ENCODE results near the gene FBXO2. TPM values are rescaled to one million over a fixed set of nuclear protein-coding genes. Genes with fewer than 3 reads are reported as not detected.

The FBXO2 gene
- polyA plus RNA-seq, 2 donors, result 7.6 to 8.5 TPM

- 41 to 42% methylated on average over 7 of the region's 7 CpGs for WGBS, 2 donors
- no peak overlapping the region for H3K4me3 ChIP-seq (ENCODE audit: low read depth in 1 of 2, low read length in 2 of 2)
- H3K27me3 ChIP-seq (ENCODE audit: control insufficient read depth in 1 of 2, insufficient read depth in 2 of 2, low read length in 2 of 2), result no peaks in the 10 kb centered on the region
- no peaks in the 10 kb centered on the region for H3K9me3 ChIP-seq (ENCODE audit: control insufficient read depth in 2 of 2, insufficient read depth in 1 of 2, low read depth in 1 of 2, low read length in 1 of 2)
- H3K4me1 ChIP-seq (ENCODE audit: control insufficient read depth in 2 of 2, insufficient read depth in 2 of 2, low read length in 1 of 2), result peaks cover 0 to 3% of the 10 kb centered on the region in 2 donors
- no peak overlapping the region for H3K27ac ChIP-seq (ENCODE audit: low read depth in 2 of 2, low read length in 1 of 2)
- H3K36me3 ChIP-seq (ENCODE audit: control insufficient read depth in 2 of 2, insufficient read depth in 2 of 2, low read length in 1 of 2), result no peaks in the 10 kb centered on the region
Measured at GRCh38 chr1:11682287-11682771, 28.1 kb upstream of the FBXO2 start.

GRCh38 chr1:11681071-11681771 lies 27.0 kb upstream of the FBXO2 start, which contains the start of gene MAD2L2:
Gene MAD2L2, minus strand, starts transcription at chr1:11681148. Its CDS starts 547 bp downstream, at chr1:11680601.
- H3K27ac ChIP-seq (ENCODE audit: low read depth in 2 of 2, low read length in 1 of 2), result peak within 1 kb of the TSS; percentile 75 to 78
- 1% methylated on average over 45 to 71 of the region's 71 CpGs for WGBS, 2 donors
- H3K4me1 ChIP-seq (ENCODE audit: control insufficient read depth in 2 of 2, insufficient read depth in 2 of 2, low read length in 1 of 2), result peaks cover 0 to 3% of the 10 kb centered on the region in 2 donors
- H3K36me3 ChIP-seq (ENCODE audit: control insufficient read depth in 2 of 2, insufficient read depth in 2 of 2, low read length in 1 of 2), result peaks cover 0 to 4% of the 10 kb centered on the region in 2 donors
- no peaks in the 10 kb centered on the region for H3K27me3 ChIP-seq (ENCODE audit: control insufficient read depth in 1 of 2, insufficient read depth in 2 of 2, low read length in 2 of 2)
- H3K4me3 ChIP-seq (ENCODE audit: low read depth in 1 of 2, low read length in 2 of 2), result peak within 1 kb of the TSS; percentile 74
- H3K9me3 ChIP-seq (ENCODE audit: control insufficient read depth in 2 of 2, insufficient read depth in 1 of 2, low read depth in 1 of 2, low read length in 1 of 2), result no peaks in the 10 kb centered on the region

DNA sequence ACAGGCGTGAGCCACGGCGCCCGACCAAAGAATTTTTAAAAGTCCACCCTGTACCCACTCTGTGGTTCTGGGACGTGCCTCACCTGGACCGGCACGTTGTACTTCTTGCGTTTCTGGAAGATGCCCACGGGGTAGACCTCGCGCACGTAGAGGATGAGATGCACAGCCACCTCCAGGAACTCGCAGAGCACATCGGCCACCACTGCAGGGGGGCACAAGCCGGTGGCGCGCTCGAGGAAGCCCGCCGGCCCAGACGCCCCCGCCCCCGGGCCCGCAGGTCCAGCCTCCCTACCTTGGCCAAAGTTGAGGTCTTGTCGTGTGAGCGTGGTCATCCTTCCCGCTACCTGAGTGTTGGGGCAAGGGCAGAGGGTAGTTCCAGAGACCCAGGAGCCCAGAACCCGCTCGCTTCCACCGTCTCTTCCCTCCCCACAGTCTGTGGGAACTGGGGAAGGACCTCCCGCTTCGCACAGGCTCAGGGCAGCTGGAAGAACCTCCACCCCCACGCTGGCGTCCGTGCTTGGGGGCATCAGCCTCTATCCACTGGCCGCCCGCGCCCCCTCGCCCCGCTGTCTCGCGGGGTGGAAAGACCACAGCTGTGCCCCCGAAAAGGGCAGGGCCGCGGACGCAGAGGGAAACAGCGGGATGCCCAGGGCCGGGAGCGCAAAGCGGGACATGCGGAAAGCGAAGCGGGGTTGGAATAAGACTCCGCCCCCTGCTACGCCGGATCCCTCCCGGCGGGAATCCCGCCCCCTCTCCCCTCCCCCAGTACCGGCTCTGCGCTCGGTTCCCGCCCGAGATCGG lies 26.2 kb upstream of the FBXO2 start:
- Histone ChIP-seq H3K36me3 (ENCODE audit: control insufficient read depth in 2 of 2, insufficient read depth in 2 of 2, low read length in 1 of 2) (peaks cover 0 to 7% of the 10 kb centered on the region in 2 donors), H3K27me3 (ENCODE audit: control insufficient read depth in 1 of 2, insufficient read depth in 2 of 2, low read length in 2 of 2) (no peaks in the 10 kb centered on the region), H3K9me3 (ENCODE audit: control insufficient read depth in 2 of 2, insufficient read depth in 1 of 2, low read depth in 1 of 2, low read length in 1 of 2) (no peaks in the 10 kb centered on the region), H3K4me1 (ENCODE audit: control insufficient read depth in 2 of 2, insufficient read depth in 2 of 2, low read length in 1 of 2) (peaks cover 0 to 3% of the 10 kb centered on the region in 2 donors), H3K27ac (ENCODE audit: low read depth in 2 of 2, low read length in 1 of 2) (peak overlapping the region; percentile 75 to 78), H3K4me3 (ENCODE audit: low read depth in 1 of 2, low read length in 2 of 2) (peak overlapping the region; percentile 74)
- WGBS, 2 donors, result 6 to 8% methylated on average over 59 to 65 of the region's 65 CpGs

DNA sequence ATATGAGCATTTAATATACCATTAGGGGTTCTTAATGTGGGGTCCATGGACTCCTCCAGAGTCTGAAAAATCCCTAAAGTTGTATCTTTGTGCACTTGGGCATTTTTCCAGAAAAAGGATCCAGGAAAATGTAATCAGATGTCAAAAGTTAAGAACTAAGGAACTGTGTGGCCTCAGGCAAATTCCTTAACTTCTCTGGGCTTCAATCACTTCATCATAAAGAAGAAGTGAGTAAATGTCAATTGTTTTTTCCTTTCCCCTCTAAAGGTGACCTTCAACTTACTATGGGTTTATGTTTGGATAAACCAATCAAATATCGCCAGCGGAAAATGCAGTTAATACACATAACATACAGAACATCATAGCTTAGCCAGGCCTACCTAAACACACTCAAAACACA lies 24.2 kb upstream of the FBXO2 start:
- Histone ChIP-seq H3K4me1 (ENCODE audit: control insufficient read depth in 2 of 2, insufficient read depth in 2 of 2, low read length in 1 of 2) (peaks cover 0 to 3% of the 10 kb centered on the region in 2 donors), H3K27ac (ENCODE audit: low read depth in 2 of 2, low read length in 1 of 2) (no peak overlapping the region), H3K9me3 (ENCODE audit: control insufficient read depth in 2 of 2, insufficient read depth in 1 of 2, low read depth in 1 of 2, low read length in 1 of 2) (no peaks in the 10 kb centered on the region), H3K27me3 (ENCODE audit: control insufficient read depth in 1 of 2, insufficient read depth in 2 of 2, low read length in 2 of 2) (no peaks in the 10 kb centered on the region), H3K36me3 (ENCODE audit: control insufficient read depth in 2 of 2, insufficient read depth in 2 of 2, low read length in 1 of 2) (peaks cover 4 to 18% of the 10 kb centered on the region in 2 donors), H3K4me3 (ENCODE audit: low read depth in 1 of 2, low read length in 2 of 2) (no peak overlapping the region)
- WGBS, 2 donors, result 98 to 99% methylated on average over 2 of the region's 2 CpGs

DNA sequence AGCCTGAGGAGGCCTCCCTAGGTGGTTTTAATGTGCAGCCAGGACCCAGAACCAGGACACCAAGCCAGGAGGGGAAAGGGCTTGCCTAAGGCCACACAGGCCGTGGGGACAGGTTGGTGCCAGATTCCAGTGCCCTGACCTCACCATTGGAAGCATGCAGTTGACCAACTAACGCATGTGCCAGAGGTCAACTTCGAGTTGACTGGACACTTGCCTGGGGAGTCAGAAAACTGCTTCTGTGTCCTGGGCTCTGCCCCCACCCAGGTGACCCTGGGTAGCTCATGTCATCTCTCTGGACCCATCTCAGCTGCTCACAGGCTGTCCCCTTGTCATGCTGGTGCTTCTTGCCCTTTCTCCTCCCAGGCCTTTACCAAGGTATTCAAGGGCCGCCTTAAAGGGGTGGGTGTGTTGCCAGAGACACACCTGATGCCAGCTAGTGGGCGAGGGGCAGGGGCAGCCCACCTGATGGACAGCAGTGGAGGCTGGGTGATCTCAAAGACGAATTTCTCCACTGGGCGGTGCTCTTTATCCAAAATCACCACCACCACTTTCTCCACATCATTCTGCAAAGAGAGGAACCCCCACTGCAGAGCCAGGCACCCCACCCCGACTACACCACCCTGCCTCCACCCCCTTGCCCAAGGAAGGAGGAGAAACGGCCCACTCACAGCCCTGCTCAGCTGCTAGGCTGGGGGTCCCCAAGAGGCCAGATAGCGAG lies 22.3 kb upstream of the FBXO2 start:
- no peaks in the 10 kb centered on the region for H3K9me3 ChIP-seq (ENCODE audit: control insufficient read depth in 2 of 2, insufficient read depth in 1 of 2, low read depth in 1 of 2, low read length in 1 of 2)
- 82 to 85% methylated on average over 10 of the region's 10 CpGs for WGBS, 2 donors
- no peak overlapping the region for H3K4me3 ChIP-seq (ENCODE audit: low read depth in 1 of 2, low read length in 2 of 2)
- peaks cover 7 to 31% of the 10 kb centered on the region in 2 donors for H3K36me3 ChIP-seq (ENCODE audit: control insufficient read depth in 2 of 2, insufficient read depth in 2 of 2, low read length in 1 of 2)
- H3K27ac ChIP-seq (ENCODE audit: low read depth in 2 of 2, low read length in 1 of 2), result no peak overlapping the region
- H3K4me1 ChIP-seq (ENCODE audit: control insufficient read depth in 2 of 2, insufficient read depth in 2 of 2, low read length in 1 of 2), result peaks cover 0 to 3% of the 10 kb centered on the region in 2 donors
- no peaks in the 10 kb centered on the region for H3K27me3 ChIP-seq (ENCODE audit: control insufficient read depth in 1 of 2, insufficient read depth in 2 of 2, low read length in 2 of 2)

- Histone ChIP-seq H3K9me3 (ENCODE audit: control insufficient read depth in 2 of 2, insufficient read depth in 1 of 2, low read depth in 1 of 2, low read length in 1 of 2) (no peaks in the 10 kb centered on the region), H3K27ac (ENCODE audit: low read depth in 2 of 2, low read length in 1 of 2) (no peak overlapping the region), H3K36me3 (ENCODE audit: control insufficient read depth in 2 of 2, insufficient read depth in 2 of 2, low read length in 1 of 2) (peaks cover 7 to 33% of the 10 kb centered on the region in 2 donors), H3K27me3 (ENCODE audit: control insufficient read depth in 1 of 2, insufficient read depth in 2 of 2, low read length in 2 of 2) (no peaks in the 10 kb centered on the region), H3K4me1 (ENCODE audit: control insufficient read depth in 2 of 2, insufficient read depth in 2 of 2, low read length in 1 of 2) (peaks cover 0 to 2% of the 10 kb centered on the region in 2 donors), H3K4me3 (ENCODE audit: low read depth in 1 of 2, low read length in 2 of 2) (no peak overlapping the region)
- 93 to 96% methylated on average over 10 of the region's 10 CpGs for WGBS, 2 donors
Measured at GRCh38 chr1:11675325-11675724, 21.1 kb upstream of the FBXO2 start.

DNA sequence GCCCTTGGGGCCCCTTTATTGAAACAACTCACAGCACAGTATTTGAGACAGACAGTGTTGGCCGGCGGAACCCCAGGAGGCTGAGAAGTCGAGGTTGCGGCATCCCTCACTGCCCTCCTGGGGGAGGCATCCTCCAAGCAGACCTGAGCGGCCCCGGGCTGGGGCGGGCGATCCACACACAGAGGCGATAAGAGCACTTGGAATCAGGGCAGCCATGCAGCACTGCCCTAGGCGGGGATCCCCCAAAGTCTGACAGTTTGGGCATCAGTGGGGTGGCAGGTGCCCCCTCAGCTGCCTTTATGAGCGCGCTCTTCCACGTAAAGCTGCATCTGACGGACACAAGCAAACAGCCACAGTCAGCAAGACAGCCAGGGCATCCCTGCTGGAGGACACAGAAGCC lies 20.3 kb upstream of the FBXO2 start:
- Histone ChIP-seq H3K4me3 (ENCODE audit: low read depth in 1 of 2, low read length in 2 of 2) (no peak overlapping the region), H3K27me3 (ENCODE audit: control insufficient read depth in 1 of 2, insufficient read depth in 2 of 2, low read length in 2 of 2) (no peaks in the 10 kb centered on the region), H3K4me1 (ENCODE audit: control insufficient read depth in 2 of 2, insufficient read depth in 2 of 2, low read length in 1 of 2) (no peaks in the 10 kb centered on the region), H3K9me3 (ENCODE audit: control insufficient read depth in 2 of 2, insufficient read depth in 1 of 2, low read depth in 1 of 2, low read length in 1 of 2) (no peaks in the 10 kb centered on the region), H3K27ac (ENCODE audit: low read depth in 2 of 2, low read length in 1 of 2) (no peak overlapping the region), H3K36me3 (ENCODE audit: control insufficient read depth in 2 of 2, insufficient read depth in 2 of 2, low read length in 1 of 2) (peaks cover 7 to 33% of the 10 kb centered on the region in 2 donors)
- WGBS, 2 donors, result 94 to 97% methylated on average over 14 of the region's 14 CpGs

DNA sequence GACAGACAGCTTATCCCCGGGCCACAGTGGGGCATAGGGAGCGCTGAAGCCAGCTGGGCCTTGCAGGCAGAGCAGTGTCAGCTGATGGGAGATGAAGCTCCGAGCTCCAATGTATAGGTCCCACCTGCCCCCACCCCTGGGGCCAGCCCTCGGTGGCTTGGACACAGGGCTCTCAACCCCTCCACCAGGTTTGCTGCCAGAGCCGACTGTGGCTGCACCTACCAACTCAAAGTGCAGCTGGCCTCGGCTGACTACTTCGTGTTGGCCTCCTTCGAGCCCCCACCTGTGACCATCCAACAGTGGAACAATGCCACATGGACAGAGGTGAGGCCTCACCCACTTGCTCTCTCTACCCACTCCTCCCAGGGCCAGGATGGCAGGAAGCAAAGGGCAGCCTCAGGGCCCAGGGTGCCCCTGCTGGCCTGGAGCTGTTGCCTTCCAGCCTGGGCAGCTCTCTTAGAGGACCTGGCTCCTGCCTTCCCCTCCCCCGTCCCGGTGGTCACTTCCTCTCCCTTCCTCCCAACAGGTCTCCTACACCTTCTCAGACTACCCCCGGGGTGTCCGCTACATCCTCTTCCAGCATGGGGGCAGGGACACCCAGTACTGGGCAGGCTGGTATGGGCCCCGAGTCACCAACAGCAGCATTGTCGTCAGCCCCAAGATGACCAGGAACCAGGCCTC lies 19.0 kb upstream of the FBXO2 start:
- Histone ChIP-seq H3K36me3 (ENCODE audit: control insufficient read depth in 2 of 2, insufficient read depth in 2 of 2, low read length in 1 of 2) (peaks cover 7 to 36% of the 10 kb centered on the region in 2 donors), H3K27ac (ENCODE audit: low read depth in 2 of 2, low read length in 1 of 2) (no peak overlapping the region), H3K4me3 (ENCODE audit: low read depth in 1 of 2, low read length in 2 of 2) (no peak overlapping the region), H3K4me1 (ENCODE audit: control insufficient read depth in 2 of 2, insufficient read depth in 2 of 2, low read length in 1 of 2) (no peaks in the 10 kb centered on the region), H3K27me3 (ENCODE audit: control insufficient read depth in 1 of 2, insufficient read depth in 2 of 2, low read length in 2 of 2) (no peaks in the 10 kb centered on the region), H3K9me3 (ENCODE audit: control insufficient read depth in 2 of 2, insufficient read depth in 1 of 2, low read depth in 1 of 2, low read length in 1 of 2) (no peaks in the 10 kb centered on the region)
- WGBS, 2 donors, result 90 to 92% methylated on average over 14 of the region's 14 CpGs
